Measurements from ENCODE around the gene XBP1.

Gene XBP1

DNA sequence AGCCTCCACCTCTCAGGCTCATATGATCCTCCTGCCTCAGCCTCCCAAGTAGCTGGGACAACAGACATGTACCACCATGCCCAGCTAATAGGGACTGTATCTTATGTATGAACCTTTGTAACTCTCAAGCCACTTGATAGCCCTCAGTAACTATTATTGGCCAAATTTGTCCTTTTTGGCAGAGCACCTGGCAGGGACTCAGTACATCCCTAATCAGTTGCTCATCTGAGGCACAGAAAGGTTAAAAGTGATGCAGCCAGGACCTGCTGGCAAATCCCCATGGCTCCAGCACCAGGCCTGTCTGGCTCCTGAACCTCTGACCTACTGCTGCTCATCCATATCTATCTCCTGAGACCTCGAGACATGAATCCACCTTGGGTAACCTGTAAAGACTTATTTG lies 21.1 kb upstream of the XBP1 start:
- Histone ChIP-seq H3K9ac (ENCODE audit: low read length) (no peak overlapping the region), H3K27ac (ENCODE audit: low read depth, low read length, poor library complexity, severe bottlenecking) (no peak overlapping the region), H3K4me3 (ENCODE audit: low read depth, low read length, poor library complexity, severe bottlenecking) (no peak overlapping the region), H3F3A (ENCODE audit: insufficient read depth, low read length) (no peaks in the 10 kb centered on the region), H4K20me1 (ENCODE audit: insufficient read depth, low read length) (no peaks in the 10 kb centered on the region), H3K27me3 (ENCODE audit: insufficient read depth, low read length) (no peaks in the 10 kb centered on the region; the same call in 1 of the 2 replicates), H3K4me1 (ENCODE audit: insufficient read depth, low read length, severe bottlenecking) (peaks cover 10% of the 10 kb centered on the region), H3K4me2 (ENCODE audit: low read length) (no peak overlapping the region), H3K79me2 (ENCODE audit: insufficient read depth, low read length) (no peaks in the 10 kb centered on the region), H3K9me3 (ENCODE audit: low read length) (no peaks in the 10 kb centered on the region), H3K36me3 (ENCODE audit: insufficient read depth, low read length) (no peaks in the 10 kb centered on the region), H2AFZ (ENCODE audit: low read length) (no peak overlapping the region), H3K9me2 (ENCODE audit: low read depth, low read length) (no peaks in the 10 kb centered on the region)
- no peak for TF ChIP-seq EZH2 (IDR thresholded peaks at IDR 0.05; ENCODE audit: borderline replicate concordance, low read length)
- TF ChIP-seq, protein P1, sequence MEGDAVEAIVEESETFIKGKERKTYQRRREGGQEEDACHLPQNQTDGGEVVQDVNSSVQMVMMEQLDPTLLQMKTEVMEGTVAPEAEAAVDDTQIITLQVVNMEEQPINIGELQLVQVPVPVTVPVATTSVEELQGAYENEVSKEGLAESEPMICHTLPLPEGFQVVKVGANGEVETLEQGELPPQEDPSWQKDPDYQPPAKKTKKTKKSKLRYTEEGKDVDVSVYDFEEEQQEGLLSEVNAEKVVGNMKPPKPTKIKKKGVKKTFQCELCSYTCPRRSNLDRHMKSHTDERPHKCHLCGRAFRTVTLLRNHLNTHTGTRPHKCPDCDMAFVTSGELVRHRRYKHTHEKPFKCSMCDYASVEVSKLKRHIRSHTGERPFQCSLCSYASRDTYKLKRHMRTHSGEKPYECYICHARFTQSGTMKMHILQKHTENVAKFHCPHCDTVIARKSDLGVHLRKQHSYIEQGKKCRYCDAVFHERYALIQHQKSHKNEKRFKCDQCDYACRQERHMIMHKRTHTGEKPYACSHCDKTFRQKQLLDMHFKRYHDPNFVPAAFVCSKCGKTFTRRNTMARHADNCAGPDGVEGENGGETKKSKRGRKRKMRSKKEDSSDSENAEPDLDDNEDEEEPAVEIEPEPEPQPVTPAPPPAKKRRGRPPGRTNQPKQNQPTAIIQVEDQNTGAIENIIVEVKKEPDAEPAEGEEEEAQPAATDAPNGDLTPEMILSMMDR (IDR thresholded peaks at IDR 0.05; ENCODE audit: low read length), result no peak

DNA sequence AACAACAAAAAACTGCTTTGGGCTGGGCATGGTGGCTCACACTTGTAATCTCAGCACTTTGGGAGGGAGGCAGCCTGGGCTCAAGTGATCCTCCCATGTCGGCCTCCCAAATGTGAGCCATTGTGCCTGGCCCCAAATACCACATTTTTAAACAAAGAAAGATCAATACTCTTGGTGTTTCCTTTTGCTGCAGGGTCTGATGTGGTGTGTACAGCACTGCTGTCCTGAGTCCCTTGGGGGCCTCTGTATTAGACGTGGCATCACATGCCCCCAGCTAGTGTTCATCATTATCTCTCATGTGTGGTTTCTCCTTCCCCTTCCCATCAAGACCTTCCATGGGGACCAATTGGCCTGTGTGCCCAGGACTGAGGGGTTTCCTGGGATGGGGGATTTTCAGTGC lies 20.5 kb upstream of the XBP1 start:
- Histone ChIP-seq H3K9ac (ENCODE audit: low read length) (no peak overlapping the region), H3K27ac (ENCODE audit: low read depth, low read length, poor library complexity, severe bottlenecking) (no peak overlapping the region), H3K9me2 (ENCODE audit: low read depth, low read length) (no peaks in the 10 kb centered on the region), H3K4me3 (ENCODE audit: low read depth, low read length, poor library complexity, severe bottlenecking) (no peak overlapping the region), H3F3A (ENCODE audit: insufficient read depth, low read length) (no peaks in the 10 kb centered on the region), H3K27me3 (ENCODE audit: insufficient read depth, low read length) (no peaks in the 10 kb centered on the region; the same call in 1 of the 2 replicates), H3K4me1 (ENCODE audit: insufficient read depth, low read length, severe bottlenecking) (peaks cover 10% of the 10 kb centered on the region), H2AFZ (ENCODE audit: low read length) (no peak overlapping the region), H3K4me2 (ENCODE audit: low read length) (no peak overlapping the region), H4K20me1 (ENCODE audit: insufficient read depth, low read length) (no peaks in the 10 kb centered on the region), H3K36me3 (ENCODE audit: insufficient read depth, low read length) (no peaks in the 10 kb centered on the region), H3K9me3 (ENCODE audit: low read length) (no peaks in the 10 kb centered on the region), H3K79me2 (ENCODE audit: insufficient read depth, low read length) (no peaks in the 10 kb centered on the region)
- no peak for TF ChIP-seq EZH2 (IDR thresholded peaks at IDR 0.05; ENCODE audit: borderline replicate concordance, low read length)
- TF ChIP-seq, protein P1 (IDR thresholded peaks at IDR 0.05; ENCODE audit: low read length), result no peak

DNA sequence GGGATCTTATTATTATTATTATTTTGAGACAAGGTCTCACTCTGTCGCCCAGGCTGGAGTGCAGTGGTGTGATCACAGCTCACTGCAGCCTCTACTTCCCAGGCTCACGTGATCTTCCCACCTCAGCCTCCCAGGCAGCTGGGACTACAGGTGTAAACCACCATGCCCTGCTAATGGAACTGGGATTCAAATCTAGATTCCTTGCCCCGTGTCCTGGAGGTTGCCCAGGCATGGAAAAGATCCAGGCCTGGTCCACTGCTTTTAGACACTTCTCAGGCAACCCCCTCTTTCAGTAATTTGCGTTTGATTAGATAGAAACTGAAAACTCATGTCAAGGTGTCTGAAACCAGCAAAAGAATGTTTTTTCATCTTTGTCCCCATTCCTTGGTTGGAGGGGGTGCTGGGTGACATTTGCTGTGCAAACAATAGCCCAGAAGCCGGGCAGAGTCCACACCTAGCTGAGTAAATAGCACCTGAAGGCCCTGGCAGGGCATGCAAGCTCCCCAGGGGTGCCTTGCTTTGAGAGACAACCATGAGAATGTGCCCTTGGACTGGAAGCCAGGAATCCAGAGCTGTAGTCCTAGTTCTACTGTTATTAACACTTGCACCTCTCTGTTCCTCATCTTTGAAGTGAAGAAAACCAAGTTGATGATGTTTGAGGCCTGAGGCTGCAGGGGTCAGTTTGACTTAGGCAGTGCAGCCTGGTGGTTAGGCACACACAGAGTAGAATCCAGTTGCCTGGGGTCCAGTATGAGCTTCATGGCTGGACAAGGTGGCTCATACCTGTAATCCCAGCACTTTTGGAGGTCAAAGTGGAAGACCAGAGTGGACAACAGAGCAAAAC lies 19.1 kb upstream of the XBP1 start:
- Histone ChIP-seq H3K9me3 (ENCODE audit: low read length) (no peaks in the 10 kb centered on the region), H3K36me3 (ENCODE audit: insufficient read depth, low read length) (no peaks in the 10 kb centered on the region), H3K9me2 (ENCODE audit: low read depth, low read length) (no peaks in the 10 kb centered on the region), H3K79me2 (ENCODE audit: insufficient read depth, low read length) (no peaks in the 10 kb centered on the region), H3K4me3 (ENCODE audit: low read depth, low read length, poor library complexity, severe bottlenecking) (no peak overlapping the region), H3F3A (ENCODE audit: insufficient read depth, low read length) (no peaks in the 10 kb centered on the region), H2AFZ (ENCODE audit: low read length) (no peak overlapping the region), H3K9ac (ENCODE audit: low read length) (no peak overlapping the region), H4K20me1 (ENCODE audit: insufficient read depth, low read length) (no peaks in the 10 kb centered on the region), H3K27ac (ENCODE audit: low read depth, low read length, poor library complexity, severe bottlenecking) (no peak overlapping the region), H3K4me2 (ENCODE audit: low read length) (no peak overlapping the region), H3K27me3 (ENCODE audit: insufficient read depth, low read length) (no peaks in the 10 kb centered on the region; the same call in 1 of the 2 replicates), H3K4me1 (ENCODE audit: insufficient read depth, low read length, severe bottlenecking) (peaks cover 10% of the 10 kb centered on the region)
- TF ChIP-seq EZH2 (IDR thresholded peaks at IDR 0.05; ENCODE audit: borderline replicate concordance, low read length), result no peak
- TF ChIP-seq, protein P1 (IDR thresholded peaks at IDR 0.05; ENCODE audit: low read length), result no peak

Data from OCI-LY1 (cell line).